Measurements from ENCODE around the gene ITIH1. TPM values are rescaled to one million over a fixed set of nuclear protein-coding genes. Genes with fewer than 3 reads are reported as not detected.
"Not testable (repeated sequence)": the region's sequence is repeated elsewhere in the genome, so short reads cannot be mapped to it uniquely, and the experiment has no call there.

Gene ITIH1
- total RNA-seq, 1 donor from 2014 or later = not detected

DNA sequence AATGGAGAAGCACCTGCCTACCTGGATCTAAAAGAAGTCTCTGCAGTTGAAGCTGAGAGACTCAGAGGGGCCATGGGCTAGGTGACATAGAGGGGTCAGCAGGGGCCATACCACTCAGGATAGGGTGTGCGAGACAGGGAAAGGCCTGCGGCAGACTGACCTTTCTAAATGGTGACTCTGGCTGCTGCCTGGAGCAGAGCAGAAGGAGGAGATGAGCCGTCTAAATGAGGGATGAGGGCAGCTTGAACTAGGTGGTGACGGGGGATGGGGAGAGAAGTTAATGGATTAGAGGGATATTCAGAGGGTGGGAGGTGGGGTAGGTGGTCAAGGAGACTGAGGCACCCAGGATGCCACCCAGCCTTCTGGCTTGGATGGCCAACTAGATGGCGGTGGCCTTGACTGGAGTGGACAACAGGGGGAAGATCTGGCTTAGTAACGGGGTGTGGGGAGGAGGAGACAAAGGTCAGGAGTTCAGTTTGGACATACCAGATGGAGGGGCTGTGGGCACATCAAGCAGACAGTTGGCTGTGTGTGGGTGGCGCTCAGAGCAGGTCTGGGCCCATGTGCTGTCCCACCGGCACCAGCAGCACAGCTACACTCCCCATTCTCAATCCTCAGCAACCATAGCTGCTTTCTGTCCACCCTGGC is 3.2 kb upstream of the ITIH1 start:
- intact Hi-C loops (cut with micrococcal nuclease) = no loop called here

DNA sequence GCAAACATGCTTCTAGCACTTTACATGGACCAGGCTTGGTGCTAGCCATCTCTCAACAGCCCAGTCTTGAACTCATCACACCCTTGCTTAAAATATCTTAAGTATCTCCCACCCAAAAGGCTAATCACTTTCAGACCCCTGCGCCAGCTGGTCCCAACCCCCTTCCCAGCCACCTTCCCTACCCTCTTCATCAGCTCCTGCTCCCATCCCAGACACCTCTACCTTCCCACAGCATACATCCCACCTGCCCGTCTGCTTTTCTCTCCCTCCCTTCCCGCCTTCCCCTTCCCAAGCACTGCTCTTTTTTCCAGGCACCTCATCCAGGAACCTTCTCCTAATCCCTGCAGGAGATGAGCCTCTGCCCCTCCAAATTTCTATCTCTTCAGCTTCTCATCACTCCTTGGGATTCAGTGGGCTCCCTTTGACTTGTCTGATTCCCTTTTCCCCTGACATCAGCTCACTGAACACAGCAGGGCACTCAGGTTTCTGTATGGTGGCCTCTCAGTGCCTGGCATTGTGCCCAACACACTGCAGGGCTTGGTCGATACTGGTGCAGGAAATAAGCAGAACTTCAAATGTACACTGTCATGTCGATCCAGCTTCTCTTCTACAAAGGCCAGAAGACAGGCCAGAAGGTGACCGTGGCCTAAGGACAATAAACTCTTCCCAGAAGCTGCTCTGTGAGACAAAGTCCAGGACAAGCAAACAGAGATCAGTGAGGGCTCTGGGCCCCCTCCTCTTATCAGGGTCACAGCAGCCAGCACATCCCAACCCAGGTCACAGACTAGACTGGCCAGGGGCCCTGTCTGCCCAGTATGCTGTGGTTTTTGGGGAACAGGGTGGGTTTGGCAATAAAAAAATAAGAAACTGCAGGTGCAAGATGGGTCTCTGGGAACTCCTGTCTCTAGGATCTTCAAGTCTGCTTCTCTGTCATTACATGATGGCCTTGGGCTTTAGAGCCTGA is 2.2 kb upstream of the ITIH1 start:
- intact Hi-C loops (cut with micrococcal nuclease) = no loop called here

DNA sequence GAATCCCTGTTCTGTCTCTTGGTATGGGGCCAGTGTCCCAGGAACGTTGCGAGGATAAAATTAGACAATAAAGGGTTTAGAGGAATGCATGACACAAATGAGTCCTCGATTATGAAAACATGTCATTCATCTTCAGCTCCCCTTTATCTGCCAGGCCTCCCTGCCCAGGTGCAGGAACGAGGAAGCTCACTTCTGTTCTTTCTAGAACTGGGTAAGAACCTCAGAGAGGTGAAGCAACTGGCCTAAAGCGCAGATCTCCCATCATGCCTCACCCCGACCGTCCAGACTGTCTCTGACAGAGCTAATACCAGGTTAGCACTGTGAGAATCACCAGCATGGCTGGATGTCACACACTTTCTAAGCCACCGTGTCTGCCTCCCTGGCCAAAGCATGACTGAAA is 1.5 kb upstream of the ITIH1 start:
- intact Hi-C loops (cut with micrococcal nuclease) = no loop called here

- intact Hi-C loops (cut with micrococcal nuclease) = not testable (repeated sequence)
These were observed 913 bp upstream of the ITIH1 start for GRCh38 chr3:52776486-52776885.

- intact Hi-C loops (cut with micrococcal nuclease) = no loop called here
These were observed 783 bp downstream of the ITIH1 start for GRCh38 chr3:52777959-52778805.

DNA sequence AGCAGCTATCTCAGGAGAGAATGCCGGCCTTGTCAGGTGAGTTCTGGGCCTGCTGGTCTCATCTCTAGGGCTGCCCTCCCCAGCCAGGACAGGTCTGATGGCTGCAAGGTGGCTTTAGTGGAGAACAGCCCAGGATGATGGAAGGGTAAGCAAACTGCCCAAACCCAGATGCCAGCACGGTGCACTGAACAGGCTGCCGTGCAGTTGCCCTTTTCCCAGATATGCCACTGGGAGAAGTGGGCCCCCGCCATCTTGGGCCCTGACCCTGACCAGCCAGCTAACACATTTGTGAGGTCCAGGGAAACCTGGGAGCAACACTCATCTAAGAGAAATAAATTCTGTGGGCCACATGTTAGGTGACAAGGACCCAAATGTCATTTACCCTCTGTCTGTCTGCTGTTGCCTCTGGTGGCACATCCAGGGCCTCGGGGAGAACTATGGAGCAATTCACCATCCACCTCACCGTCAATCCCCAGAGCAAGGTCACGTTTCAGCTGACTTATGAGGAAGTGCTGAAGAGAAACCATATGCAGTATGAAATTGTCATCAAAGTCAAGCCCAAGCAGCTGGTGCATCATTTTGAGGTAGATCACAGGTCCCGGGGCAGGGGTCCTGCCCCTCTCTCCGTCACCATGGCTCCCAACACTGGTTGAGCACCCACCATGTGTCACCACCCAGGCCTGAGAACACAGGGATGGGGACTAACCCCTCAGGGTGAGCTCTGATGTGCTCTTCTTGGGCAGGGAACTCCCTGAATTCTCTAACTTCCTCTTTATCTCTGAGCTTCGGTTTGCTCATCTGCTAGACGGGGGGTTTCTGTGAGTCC is 1.8 kb downstream of the ITIH1 start:
- intact Hi-C loops (cut with micrococcal nuclease) = no loop called here

- intact Hi-C loops (cut with micrococcal nuclease) = no loop called here
These were observed 2.6 kb downstream of the ITIH1 start for GRCh38 chr3:52779837-52780585.

DNA sequence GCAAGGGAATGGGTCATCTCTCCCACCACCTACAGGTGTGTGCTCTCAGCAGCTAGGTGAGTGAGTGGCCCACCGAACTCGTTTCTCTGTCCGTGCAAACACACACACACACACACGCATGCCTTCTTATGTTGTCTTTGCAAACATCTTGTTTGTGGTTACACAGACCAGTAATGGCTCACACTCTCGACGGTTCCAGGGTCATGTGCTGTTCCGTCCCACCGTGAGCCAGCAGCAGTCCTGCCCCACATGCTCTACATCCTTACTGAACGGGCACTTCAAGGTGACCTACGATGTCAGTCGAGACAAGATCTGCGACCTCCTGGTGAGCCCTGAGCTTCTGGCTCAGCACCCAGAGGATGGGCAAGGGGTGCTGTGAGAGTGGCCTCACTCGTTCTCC is 4.3 kb downstream of the ITIH1 start:
- intact Hi-C loops (cut with micrococcal nuclease) = no loop called here

GRCh38 chr3:52782412-52783210 is 5.2 kb downstream of the ITIH1 start:
- intact Hi-C loops (cut with micrococcal nuclease) = no loop called here

DNA sequence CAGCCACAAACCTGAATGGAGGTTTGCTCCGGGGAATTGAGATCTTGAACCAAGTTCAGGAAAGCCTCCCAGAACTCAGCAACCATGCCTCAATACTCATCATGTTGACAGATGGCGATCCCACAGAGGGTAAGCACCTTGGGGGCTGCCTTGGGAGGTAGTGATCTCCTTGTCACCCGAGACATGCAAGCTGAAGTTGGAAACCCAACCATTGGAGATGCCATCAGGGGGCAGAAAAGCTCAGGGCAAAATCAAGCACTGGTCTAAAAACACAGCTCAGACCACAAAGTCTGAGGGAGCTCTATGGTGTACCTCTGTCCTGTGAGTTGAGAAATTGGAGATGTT is 5.8 kb downstream of the ITIH1 start:
- intact Hi-C loops (cut with micrococcal nuclease) = no loop called here

GRCh38 chr3:52784021-52784621 is 6.7 kb downstream of the ITIH1 start:
- intact Hi-C loops (cut with micrococcal nuclease) = no loop called here

- intact Hi-C loops (cut with micrococcal nuclease) = no loop called here
These were observed 7.7 kb downstream of the ITIH1 start for GRCh38 chr3:52784931-52785590.

- intact Hi-C loops (cut with micrococcal nuclease) = no loop called here
These were observed 9.2 kb downstream of the ITIH1 start for GRCh38 chr3:52786330-52787215.

GRCh38 chr3:52787246-52787645 is 9.8 kb downstream of the ITIH1 start:
- intact Hi-C loops (cut with micrococcal nuclease) = no loop called here

DNA sequence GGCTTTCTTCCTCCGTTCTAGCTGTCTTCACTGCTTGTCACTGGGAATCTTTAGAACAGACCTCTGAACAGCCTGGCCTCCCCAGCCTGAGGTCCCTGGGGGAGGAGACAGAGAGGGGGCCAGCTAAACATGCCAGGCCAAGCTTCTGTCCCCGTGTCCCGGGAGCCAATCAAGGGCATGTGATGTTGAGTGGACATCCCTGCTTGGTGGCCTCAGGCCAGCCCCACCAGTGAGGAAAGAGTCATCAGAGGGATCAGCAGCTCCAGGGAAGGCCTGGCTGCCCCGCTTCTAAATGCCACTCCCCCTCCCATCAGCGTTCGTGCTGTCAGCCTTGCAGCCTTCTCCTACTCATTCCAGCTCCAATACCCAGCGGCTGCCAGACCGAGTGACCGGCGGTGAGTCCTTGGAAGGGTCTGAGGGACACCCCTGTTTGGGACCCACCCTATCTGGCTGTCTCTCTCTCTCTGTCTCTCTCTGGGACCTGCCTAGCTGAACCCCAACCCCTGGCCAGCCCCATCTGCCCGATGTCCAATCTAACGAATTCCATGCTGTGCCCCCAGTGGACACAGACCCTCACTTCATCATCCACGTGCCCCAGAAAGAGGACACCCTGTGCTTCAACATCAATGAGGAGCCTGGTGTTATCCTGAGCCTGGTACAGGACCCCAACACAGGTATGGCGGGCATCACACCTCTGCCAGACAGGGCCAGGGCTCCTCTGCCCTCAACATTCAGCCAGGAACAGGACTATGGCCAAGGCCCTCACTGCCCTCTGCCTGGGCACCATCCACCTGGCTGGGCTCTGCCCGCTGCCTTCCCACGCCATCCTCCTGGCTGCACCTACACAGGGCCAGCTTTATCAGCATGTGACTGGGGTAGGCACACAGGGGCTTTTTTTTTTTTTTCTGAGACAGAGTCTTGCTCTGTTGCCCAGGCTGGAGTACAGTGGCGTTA is 10.6 kb downstream of the ITIH1 start:
- intact Hi-C loops (cut with micrococcal nuclease) = no loop called here
